ENCODE results near the gene FBXL17.

Gene FBXL17

DNA sequence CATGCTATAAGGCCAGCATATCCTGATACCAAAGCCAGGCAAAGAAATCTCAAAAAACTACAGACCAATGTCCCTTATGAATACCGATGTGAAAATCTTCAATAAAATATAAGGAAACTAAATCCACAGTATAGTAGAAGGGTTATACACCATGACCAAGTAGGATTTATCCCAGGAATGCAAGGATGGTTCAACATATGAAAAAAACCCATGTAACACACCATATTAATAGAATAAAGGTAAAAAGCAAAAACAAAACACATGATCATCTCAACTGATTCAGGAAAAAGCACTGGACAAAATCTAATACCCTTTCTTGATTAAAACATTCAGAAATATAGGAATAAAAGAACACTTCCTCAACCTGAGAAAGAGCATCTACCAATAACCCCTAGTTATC lies 6.1 kb downstream of the FBXL17 start:
- in situ Hi-C loops (cut with HindIII; ENCODE audit: low sequenced_read_pairs), result no loop called here

GRCh38 chr5:108373426-108373825 lies 8.5 kb downstream of the FBXL17 start:
- in situ Hi-C loops (cut with HindIII; ENCODE audit: low sequenced_read_pairs), result no loop called here

- in situ Hi-C loops (cut with HindIII; ENCODE audit: low sequenced_read_pairs), result no loop called here
Measured at GRCh38 chr5:108372369-108372768, 9.5 kb downstream of the FBXL17 start.

- in situ Hi-C loops (cut with HindIII; ENCODE audit: low sequenced_read_pairs), result no loop called here
Measured at GRCh38 chr5:108371263-108371662, 10.6 kb downstream of the FBXL17 start.

DNA sequence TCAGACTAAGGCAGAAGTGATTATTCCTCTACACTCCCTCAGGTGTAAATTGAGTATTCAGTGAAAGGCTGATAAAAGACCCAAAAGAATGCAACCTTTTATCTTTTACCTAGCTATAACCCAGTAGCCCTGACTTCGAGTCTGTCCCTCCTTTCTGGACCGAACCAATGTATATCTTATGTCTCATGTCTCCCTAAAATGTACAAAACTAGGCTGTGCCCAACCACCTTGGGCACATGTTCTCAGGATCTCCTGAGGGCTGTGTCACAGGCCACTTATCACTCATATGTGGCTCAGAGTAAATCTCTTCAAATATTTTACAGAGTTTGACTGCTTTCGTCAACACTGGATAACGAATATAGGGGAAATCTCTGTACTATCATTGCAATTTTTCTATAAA lies 12.7 kb downstream of the FBXL17 start:
- in situ Hi-C loops (cut with HindIII; ENCODE audit: low sequenced_read_pairs), result no loop called here

- in situ Hi-C loops (cut with HindIII; ENCODE audit: low sequenced_read_pairs), result no loop called here
Measured at GRCh38 chr5:108367679-108368334, 14.1 kb downstream of the FBXL17 start.

- in situ Hi-C loops (cut with HindIII; ENCODE audit: low sequenced_read_pairs), result no loop called here
Measured at GRCh38 chr5:108366500-108366899, 15.4 kb downstream of the FBXL17 start.

DNA sequence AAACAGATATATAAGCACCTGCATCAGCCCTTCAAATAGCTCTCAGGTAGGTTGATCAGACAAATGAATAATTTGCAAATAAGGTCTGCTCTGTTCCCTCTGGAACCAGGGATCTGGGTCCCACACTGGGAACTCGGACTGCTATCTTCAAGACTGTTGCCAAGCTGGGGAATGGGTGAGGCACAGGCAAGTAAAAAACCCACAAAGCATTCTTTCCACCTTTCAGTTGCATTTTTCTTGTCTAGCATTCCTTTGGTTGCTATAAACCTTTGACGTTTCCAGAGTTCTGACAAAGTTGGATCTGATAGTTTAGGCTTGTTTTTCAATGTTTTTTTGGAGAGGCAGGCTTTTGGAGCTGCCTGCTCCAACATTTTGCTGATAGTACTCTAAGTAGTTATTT lies 20.1 kb downstream of the FBXL17 start:
- in situ Hi-C loops (cut with HindIII; ENCODE audit: low sequenced_read_pairs), result no loop called here

DNA sequence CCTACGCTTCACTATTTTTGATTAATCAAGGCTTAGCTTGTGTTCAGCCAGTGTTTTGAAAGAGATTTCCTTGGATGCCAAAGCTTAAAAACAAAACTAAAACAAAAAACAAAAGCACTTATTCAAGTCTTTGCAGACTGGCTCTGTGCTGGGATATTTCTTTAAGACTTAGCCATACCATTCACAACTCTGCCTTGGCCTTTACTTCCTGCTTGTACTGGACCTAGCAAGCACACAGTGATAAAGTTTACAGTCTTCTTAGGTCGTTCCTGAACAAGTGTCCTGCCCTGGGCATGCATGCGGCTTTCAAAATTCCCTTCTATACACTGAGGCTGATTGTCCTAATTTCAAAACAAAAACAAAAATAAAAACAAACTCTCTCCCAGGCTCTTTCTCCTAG lies 20.7 kb downstream of the FBXL17 start:
- in situ Hi-C loops (cut with HindIII; ENCODE audit: low sequenced_read_pairs), result no loop called here

GRCh38 chr5:108360280-108360679 lies 21.6 kb downstream of the FBXL17 start:
- in situ Hi-C loops (cut with HindIII; ENCODE audit: low sequenced_read_pairs), result no loop called here

- in situ Hi-C loops (cut with HindIII; ENCODE audit: low sequenced_read_pairs), result no loop called here
Measured at GRCh38 chr5:108356286-108356685, 25.6 kb downstream of the FBXL17 start.

DNA sequence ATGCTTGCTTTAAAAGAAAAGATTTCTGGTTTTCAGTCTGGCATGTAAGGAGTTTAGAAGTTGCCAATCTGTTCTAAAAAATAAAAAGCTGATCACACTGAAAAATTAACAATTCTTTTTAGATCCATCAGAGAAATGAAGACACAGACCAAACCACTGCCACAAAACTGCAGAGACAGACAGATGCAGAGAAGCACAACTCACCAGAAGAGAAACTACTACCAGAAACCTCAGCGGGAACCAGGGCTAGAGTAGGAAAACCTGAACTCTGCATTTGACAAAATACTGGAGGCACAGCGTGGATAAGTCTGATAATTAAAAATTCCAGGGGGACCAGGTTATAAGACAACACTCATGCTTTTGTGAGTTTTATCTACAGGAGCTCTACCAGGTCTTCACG lies 28.8 kb downstream of the FBXL17 start:
- in situ Hi-C loops (cut with HindIII; ENCODE audit: low sequenced_read_pairs), result no loop called here

GRCh38 chr5:108345541-108346171 lies 36.2 kb downstream of the FBXL17 start:
- in situ Hi-C loops (cut with HindIII; ENCODE audit: low sequenced_read_pairs), result no loop called here

GRCh38 chr5:108344103-108344822 lies 37.6 kb downstream of the FBXL17 start:
- in situ Hi-C loops (cut with HindIII; ENCODE audit: low sequenced_read_pairs), result no loop called here

GRCh38 chr5:108341866-108342265 lies 40.0 kb downstream of the FBXL17 start:
- in situ Hi-C loops (cut with HindIII; ENCODE audit: low sequenced_read_pairs), result no loop called here

DNA sequence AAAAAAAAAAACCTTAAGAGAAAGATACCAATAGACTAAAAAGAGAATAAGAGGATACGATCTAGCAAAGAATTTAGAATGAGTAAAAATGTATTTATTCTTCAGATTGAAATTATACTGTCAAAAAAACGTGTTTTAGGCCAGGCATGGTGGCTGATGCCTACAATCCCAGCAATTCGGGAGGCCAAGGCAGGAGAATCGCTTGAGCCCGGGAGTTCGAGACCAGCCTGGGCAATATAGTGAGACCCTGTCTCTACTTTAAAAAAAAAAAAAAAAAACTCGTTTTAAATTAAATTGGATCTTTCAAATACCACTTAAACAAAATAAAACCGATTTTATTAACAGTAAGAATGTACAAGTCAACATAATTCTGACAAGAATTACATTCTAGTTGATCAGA lies 41.8 kb downstream of the FBXL17 start:
- in situ Hi-C loops (cut with HindIII; ENCODE audit: low sequenced_read_pairs), result no loop called here

- in situ Hi-C loops (cut with HindIII; ENCODE audit: low sequenced_read_pairs), result no loop called here
Measured at GRCh38 chr5:108339220-108339619, 42.7 kb downstream of the FBXL17 start.

GRCh38 chr5:108334225-108334624 lies 47.7 kb downstream of the FBXL17 start:
- in situ Hi-C loops (cut with HindIII; ENCODE audit: low sequenced_read_pairs), result no loop called here

- in situ Hi-C loops (cut with HindIII; ENCODE audit: low sequenced_read_pairs), result no loop called here
Measured at GRCh38 chr5:108326982-108327381, 54.9 kb downstream of the FBXL17 start.

- in situ Hi-C loops (cut with HindIII; ENCODE audit: low sequenced_read_pairs), result no loop called here
Measured at GRCh38 chr5:108324886-108325285, 57.0 kb downstream of the FBXL17 start.

DNA sequence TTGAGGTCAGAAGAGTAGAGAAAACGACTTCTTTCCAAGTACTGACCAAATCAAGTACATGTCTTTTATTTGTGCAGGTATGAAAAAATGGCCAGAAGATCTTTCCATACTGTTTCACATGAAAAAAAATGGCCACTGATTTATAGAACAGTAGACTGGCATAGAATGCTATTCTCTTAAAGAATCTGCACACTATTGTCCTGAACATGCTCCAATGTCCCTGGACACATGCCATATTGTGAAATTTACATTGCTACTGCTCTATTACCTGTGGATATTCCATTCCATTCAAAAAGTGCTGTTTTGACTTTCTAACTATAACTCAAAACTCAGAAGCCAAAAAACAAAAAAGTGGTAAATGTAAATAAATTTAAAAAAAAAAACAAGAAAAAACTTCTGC lies 60.6 kb downstream of the FBXL17 start:
- in situ Hi-C loops (cut with HindIII; ENCODE audit: low sequenced_read_pairs), result no loop called here

DNA sequence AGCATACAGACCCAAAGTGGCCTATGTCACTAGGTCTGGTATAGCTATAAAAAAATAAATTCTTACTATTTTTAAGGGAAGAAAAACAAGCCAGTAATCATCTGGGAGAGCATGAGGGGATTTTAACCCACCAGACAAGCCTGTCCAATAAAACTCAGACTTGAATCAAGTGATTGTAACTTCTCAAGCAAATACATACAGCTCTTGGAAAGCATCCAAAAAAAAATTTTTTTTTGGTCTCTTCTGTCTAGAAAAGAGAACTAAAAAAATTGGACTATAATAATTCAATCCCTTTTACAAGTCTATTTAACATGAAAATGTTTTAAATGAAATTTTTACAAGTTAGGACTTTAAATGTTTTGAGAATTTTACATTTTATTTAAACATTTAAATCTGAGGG lies 61.7 kb downstream of the FBXL17 start:
- in situ Hi-C loops (cut with HindIII; ENCODE audit: low sequenced_read_pairs), result no loop called here

Data from DLD1 (cell line).